Suppressor macrophage treated with lipopolysaccharide for 1 hour (primary cell): Measurements from ENCODE around the gene ATP2B3.

ENCODE experiments used
- DNase-seq, 3 donors: peaks; one replicate each; pipeline ENCODE4 v3.0.0-alpha.2; 2020 to 2022

Gene ATP2B3

DNA sequence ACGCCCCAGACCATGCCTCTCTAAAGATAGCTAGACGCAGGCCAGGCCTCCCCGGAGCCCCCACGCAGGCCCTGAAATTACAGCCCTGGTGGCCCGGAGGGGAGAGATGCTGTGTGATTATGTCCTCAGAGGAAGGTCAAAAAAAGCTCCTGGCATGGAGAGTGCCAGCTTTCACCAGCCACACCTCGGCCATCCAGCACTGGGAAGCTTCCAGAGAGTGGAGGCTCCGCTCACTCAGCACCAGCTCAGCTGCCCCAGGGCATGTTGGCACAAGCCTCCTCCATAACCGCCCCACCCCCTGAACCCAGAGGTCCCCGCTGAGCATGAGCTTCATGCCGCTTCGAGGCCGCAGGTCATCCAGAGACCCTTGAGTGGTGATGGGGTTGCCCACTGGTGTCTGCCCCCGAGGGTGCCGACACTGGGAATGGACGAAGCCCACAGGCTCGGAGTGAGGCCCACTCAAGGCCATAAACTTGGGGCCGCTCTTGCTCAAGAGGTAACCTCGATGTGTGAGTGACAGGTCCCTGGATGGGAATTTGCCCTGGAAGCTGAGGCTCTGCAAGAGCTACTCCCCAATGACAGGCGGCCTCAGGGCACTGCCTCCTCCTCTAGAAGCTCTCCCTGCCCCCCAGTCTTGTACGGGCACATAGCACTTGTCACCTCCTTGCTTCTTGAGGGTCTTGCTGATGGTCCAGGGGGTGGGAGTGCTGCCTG lies 27.1 kb upstream of the ATP2B3 start:
- DNase-seq = no peak

- no peak for DNase-seq
These were observed 26.0 kb upstream of the ATP2B3 start for GRCh38 chrX:153491351-153491914.

- DNase-seq = no peak
These were observed 25.5 kb upstream of the ATP2B3 start for GRCh38 chrX:153491918-153492317.

DNA sequence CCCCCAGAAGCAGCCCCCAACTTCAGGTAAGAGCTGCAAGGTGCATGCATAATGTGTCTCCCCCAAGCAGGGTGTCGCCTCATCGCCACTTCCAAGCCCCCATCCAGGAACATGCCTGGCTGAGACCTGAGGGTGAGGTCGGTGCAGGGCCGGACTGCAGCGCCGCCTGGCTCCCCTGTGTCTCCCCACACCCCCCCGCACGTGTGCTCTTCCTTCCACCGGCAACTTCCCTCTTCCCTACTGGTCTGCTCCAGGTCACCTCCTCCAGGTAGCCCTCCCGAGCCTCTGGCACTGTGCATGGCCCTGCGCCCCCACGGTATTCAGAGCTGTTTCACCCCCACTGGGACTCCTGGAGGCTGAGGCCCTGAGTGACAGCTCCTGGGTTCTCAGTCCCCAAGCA lies 24.9 kb upstream of the ATP2B3 start:
- DNase-seq = no peak

GRCh38 chrX:153493085-153493484 lies 24.4 kb upstream of the ATP2B3 start:
- no peak for DNase-seq

DNA sequence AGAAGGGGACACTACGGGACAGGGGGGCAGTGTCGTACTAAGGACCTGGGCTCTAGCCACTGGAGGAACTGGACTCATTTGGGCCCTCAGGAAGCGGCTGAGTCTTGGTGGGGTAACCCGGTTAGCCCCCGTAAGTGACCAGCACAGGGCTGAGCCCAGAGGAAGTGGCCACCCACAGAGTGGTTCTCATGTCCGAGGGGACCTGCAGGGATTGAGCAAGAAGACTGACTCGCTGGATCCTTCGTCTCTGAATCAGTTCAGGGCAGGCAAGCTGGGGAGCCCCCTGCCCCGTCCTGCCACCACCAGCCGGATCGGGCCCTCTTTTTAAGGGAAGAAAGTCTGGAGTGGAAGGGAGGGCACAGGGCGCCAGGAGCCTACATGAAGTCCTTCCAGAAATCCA lies 23.4 kb upstream of the ATP2B3 start:
- peak; percentile 32 to 47 (median 40) for DNase-seq

DNA sequence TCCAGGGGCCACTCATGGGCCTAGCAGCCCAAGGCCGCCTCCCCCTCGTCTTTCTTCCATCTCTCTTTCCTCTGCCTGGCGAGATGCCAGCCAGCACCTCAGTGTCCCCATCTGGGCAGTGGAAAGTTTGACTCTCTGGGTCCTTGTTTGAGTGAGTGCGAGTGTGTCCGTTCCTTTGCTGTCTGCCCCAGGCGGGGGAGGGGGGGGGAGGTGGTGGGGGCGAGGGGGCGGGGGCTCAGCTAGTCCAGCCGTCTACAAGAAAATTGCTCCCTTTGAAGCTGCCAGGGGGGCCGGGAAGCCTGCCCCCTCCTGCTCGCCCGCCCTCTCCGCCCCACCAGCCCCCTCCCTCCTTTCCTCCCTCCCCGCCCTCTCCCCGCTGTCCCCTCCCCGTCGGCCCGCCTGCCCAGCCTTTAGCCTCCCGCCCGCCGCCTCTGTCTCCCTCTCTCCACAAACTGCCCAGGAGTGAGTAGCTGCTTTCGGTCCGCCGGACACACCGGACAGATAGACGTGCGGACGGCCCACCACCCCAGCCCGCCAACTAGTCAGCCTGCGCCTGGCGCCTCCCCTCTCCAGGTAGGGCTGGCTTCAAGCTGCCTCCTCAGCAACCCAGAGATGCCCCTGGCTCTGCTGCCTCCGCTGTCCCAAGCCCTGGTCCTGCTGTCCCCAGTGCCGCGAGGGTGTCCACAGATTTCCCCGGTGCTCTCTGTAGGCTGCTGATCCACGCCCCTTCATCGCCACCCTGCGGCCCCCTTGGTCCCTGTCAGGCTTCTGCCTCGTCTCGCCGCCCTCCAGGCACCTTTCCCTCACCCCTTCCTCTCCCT lies 22.7 kb upstream of the ATP2B3 start, which contains the start of gene BGN:
Gene BGN, plus strand, starts transcription at position 440 of the 821 bp plus-strand sequence. CDS start 9,652 bp downstream, outside the sequence.
- DNase-seq = peak in 1 of 3 donors; percentile 5

DNA sequence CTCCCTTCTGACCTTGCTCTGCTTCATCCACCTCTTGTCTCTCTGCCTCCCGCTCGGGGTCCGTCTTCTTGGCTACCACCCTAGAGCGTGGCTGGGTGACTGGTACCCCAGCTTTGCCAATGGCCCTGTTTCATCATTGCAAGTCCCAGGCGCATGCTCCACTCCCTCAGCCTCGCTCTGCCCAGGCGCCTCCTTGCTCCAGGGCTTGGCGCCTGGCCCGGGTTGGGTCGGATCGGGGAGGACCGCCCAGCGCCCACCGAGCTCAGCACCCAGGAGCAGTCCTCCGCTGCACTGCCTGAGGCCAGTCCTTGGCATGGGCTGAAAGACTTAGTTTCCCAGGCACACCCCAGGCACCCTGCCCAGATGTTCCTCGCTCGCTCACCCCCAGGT lies 22.1 kb upstream of the ATP2B3 start:
- DNase-seq = no peak

DNA sequence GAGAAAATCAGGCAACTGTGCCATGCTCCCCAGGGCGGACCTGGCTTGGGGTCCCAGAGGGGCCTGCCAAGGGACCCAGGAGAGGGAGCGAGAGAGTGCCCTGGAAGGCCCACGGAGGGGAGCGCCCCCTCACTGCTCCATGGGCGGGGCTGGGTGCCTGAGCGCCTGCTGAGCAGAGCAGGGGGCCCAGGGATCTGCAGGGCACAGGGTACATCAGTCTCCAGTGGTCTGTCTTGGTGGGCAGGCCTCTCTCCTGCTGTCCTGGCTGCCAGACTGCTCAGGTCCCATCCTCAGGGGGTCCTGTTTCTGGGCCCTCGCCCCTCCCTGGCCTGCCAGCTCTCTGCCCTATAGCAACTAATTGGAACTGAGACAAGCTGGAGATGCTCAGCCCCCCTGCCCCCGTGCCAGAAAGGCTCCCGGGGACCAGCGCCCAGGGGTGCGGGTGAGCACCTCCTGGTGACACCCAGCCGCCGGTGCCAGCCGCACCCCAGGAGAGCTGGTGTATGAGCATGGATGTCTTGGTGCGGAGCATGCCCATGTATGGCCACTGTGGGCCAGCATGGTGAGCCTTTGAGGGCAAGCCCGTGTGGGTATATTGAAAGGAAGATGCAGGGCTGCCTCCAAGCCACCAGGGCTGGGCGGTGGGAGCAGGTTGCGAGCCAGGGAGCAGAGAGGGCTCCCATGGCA lies 21.4 kb upstream of the ATP2B3 start:
- no peak for DNase-seq

- no peak for DNase-seq
These were observed 20.9 kb upstream of the ATP2B3 start for GRCh38 chrX:153496590-153496959.

GRCh38 chrX:153498453-153498852 lies 19.0 kb upstream of the ATP2B3 start:
- DNase-seq = no peak

DNA sequence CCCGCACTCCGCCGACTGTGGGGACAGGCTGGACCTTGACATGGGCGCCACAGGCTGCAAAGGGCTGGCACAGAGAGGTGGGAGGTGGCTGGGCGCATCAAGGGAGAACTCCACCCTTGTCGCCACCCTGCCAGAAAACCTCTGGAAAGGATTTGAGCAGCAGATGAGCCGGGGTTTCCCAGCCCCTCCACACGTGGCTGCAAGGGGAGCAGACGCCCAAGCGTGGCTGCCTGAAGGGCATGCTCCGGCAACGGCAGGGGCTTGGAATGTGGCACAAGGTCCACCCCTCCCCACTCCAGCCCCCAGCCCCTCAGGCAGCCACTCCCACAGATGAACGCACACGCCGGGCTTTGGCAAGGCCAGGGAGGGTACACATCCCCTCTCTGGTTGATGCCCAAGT lies 18.1 kb upstream of the ATP2B3 start:
- DNase-seq = no peak

DNA sequence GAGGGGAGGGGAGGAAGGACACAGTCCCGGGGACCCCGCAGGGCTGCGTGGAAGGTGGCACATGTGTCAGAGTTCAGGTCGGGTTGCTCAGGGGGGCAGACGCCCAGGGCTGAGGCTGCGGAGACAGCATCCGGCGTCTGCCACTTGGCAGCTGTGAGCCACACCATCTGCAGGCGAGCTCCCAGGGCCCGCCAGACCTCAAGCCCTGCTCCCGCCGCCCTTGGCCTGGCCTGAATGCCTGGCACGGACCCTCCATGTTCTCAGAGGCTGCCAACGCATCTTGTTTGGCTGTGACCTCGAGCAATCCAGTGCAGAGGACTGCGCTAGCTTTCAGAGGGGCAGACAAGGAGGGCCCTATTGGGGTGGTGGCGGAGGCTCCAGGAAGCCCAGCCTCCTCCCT lies 17.6 kb upstream of the ATP2B3 start:
- no peak for DNase-seq

GRCh38 chrX:153500676-153501280 lies 16.7 kb upstream of the ATP2B3 start:
- no peak for DNase-seq

DNA sequence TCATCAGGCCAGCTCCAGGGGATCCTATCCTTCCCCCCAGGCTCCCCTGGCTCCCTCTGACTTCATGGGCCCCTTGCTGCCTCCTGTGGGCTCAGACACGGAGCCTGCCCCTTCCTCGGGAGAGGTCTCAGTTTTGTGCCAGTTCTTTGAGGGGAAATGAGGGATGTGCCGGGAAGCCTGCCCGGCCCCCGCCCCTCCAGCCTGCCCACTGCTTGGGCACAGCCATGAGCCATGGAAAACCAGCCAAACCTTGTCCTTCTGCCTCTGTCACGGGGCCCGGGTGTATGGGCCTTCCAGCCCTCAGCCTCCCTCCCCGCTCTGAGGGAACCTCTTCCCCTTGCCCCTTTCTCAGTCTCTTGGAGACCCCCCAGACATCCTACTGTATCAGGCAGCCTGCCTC lies 15.9 kb upstream of the ATP2B3 start:
- DNase-seq = no peak

GRCh38 chrX:153502131-153502530 lies 15.3 kb upstream of the ATP2B3 start:
- DNase-seq = no peak

DNA sequence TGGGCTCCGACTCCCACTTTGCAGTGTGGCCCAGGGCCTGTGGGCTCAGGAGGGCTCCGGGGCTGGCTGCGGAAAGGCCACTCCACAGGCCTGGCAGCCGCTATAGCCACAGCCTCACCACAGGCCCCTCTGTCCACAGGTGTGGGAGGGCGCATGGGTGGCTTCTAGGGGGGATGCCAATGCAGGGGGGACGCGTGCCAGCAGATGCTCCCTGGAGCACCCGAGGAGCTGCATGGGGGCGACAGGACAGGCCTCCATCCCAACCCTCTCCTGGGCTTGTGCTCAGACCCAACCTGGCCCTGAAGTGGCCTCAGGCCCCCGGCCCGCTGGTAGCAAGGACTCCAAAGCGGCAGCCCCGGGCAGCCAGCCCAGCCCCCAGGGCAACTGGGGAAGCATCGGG lies 14.6 kb upstream of the ATP2B3 start:
- DNase-seq = no peak

DNA sequence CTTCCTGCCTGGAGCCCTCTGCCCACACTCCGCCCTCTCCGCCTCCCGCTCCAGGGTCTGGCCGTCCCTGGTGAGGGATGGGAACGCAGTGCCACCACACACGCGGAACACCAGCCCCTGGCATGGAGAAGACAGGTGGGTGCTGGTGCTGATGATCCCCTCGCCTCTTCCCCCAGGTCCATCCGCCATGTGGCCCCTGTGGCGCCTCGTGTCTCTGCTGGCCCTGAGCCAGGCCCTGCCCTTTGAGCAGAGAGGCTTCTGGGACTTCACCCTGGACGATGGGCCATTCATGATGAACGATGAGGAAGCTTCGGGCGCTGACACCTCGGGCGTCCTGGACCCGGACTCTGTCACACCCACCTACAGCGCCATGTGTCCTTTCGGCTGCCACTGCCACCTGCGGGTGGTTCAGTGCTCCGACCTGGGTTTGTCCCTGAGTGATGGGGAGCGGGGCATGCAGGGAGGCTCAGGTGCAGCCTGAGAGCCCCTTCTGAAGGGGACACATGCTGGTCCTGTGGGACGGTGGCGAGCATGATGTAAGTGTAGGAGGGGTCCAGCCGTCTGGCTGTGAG lies 12.9 kb upstream of the ATP2B3 start:
- no peak for DNase-seq

DNA sequence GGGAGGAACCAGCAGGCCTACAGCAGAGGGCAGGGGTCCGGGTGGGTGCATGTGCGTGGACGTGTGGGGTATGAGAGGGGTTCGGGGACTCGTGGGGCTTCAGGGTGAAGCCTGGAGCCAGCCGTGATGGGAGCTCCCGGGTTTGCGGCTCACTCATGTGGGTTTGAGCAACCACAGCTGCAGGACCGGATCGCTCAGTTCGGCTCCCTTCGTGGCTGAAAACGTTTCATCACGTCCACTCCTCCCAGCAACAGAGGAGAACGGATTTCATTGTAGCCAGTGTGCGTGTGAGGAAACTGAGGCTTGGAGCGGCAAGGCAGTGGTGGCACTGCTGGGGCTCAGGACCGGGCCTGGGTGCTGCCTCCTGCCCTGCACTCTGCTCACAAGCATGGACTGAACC lies 12.1 kb upstream of the ATP2B3 start:
- no peak for DNase-seq

DNA sequence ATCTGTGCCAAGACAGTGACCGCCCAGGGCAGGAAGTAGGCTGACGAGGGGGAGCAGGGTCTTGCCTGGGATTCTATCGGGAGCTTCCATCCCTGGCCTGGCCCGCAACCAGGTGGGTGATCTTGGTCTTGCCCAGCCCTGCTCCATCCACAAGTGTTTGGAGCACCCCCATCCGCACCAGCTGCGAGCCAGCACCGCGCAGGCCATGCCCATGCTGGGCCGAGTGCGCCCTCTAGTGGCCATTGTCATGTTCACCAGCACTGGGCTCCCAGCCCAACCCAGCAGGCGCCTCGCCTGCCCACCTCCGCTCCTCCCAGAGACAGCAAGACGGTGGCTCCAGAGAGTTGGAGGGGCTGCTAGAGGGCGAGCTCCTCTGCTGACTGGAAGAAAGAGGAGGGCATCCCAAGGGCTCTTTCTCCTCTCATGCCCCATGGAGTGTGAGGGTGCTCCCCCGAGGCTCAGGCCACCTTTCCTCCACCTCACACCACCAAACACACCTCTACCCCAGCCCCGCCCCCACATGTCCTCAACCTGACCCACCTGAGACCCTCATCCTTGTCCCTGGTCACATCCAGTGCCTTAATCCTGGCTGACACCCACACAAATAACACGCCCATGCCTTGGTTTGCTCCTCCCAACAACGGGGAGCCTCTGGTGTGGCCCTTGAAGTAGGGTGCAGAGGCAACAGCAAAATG lies 9.8 kb upstream of the ATP2B3 start:
- DNase-seq = peak; percentile 68 to 89 (median 83)

GRCh38 chrX:153509592-153509991 lies 7.8 kb upstream of the ATP2B3 start:
- no peak for DNase-seq

DNA sequence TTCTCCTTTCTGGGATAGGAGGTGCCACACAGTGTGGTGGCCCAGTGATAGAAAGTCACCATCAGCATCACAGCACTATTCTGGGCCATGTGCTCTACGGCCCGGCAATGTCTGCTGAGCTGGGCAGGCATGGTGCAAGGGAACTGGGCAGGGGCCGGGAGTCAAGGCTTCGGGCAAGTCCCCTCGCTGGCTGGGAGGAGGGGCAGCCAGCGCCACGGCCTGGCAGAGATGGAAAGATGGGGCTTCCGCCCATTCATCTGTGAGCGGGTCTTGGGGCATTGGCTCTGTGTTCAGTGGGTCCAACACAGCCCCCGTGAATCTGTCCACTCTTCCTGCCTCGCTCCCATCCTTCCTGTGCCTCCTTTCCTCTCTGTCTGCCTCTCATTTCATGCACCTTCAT lies 7.1 kb upstream of the ATP2B3 start:
- DNase-seq = no peak
